ENCODE data around the gene IZUMO4.

Gene IZUMO4

DNA sequence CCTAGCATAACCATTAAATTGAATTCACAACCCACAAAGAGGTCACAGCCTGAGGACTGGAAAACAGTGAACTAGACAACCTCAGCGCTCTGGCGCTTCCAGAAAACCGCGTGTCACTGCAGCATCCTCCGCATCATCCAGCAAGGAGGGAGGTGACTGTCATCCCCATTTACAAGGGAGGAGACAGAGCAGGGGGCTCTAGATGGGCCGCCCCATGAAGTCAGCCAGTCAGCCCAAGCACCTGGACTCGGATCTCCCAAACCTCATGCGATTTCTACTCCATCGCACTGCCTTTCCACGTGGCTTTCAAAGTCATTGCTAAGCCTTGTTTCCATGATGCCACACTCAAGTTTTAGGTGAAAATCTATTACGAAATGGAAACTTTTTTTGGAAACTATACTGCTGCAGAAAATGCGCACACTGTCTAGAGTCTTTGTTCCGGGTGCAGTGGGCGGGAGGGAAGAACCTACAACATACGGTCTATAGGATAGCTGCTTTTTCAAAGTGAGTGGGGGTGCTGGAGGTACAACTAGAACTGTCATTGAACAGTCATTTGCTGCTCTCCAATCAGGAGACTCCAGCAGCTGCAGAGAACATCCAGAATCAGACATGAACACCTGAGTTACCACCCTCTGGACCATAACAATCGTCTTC is 51.9 kb downstream of the IZUMO4 start:
- no peak for DNase-seq (ENCODE audit: low read depth)

Data from activated T-cell treated with anti-CD3 and anti-CD28 coated beads for 48 hours (primary cell).